Femur (tissue), 1 donor: ENCODE results near the gene RAMP1.

Source experiments
- DNase-seq: peaks from one replicate; pipeline ENCODE4 v3.0.0-alpha.2; 2017

Gene RAMP1

GRCh38 chr2:237877576-237878307 is 18.3 kb downstream of the RAMP1 start:
- DNase-seq, result no peak

GRCh38 chr2:237878321-237879057 is 19.1 kb downstream of the RAMP1 start:
- no peak for DNase-seq

- no peak for DNase-seq
Observed at GRCh38 chr2:237879058-237879430, 19.6 kb downstream of the RAMP1 start.

GRCh38 chr2:237879991-237880560 is 20.7 kb downstream of the RAMP1 start:
- DNase-seq, result no peak

- DNase-seq, result no peak
Observed at GRCh38 chr2:237882510-237883481, 23.4 kb downstream of the RAMP1 start.

- DNase-seq, result no peak
Observed at GRCh38 chr2:237883951-237884446, 24.6 kb downstream of the RAMP1 start.

GRCh38 chr2:237884681-237885080 is 25.3 kb downstream of the RAMP1 start:
- DNase-seq, result no peak

- no peak for DNase-seq
Observed at GRCh38 chr2:237885111-237885930, 25.9 kb downstream of the RAMP1 start.

GRCh38 chr2:237885931-237886684 is 26.7 kb downstream of the RAMP1 start:
- DNase-seq, result no peak

GRCh38 chr2:237886685-237887481 is 27.5 kb downstream of the RAMP1 start:
- no peak for DNase-seq

- DNase-seq, result no peak
Observed at GRCh38 chr2:237888389-237888788, 29.0 kb downstream of the RAMP1 start.

GRCh38 chr2:237889016-237889415 is 29.6 kb downstream of the RAMP1 start:
- DNase-seq, result no peak

- no peak for DNase-seq
Observed at GRCh38 chr2:237889811-237890210, 30.4 kb downstream of the RAMP1 start.

- no peak for DNase-seq
Observed at GRCh38 chr2:237892478-237892877, 33.1 kb downstream of the RAMP1 start.

GRCh38 chr2:237892984-237893595 is 33.7 kb downstream of the RAMP1 start:
- DNase-seq, result no peak

GRCh38 chr2:237894396-237894979 is 35.1 kb downstream of the RAMP1 start:
- no peak for DNase-seq

GRCh38 chr2:237894986-237895543 is 35.6 kb downstream of the RAMP1 start:
- DNase-seq, result no peak

GRCh38 chr2:237895544-237896506 is 36.4 kb downstream of the RAMP1 start:
- DNase-seq, result peak; percentile 80
